GM19372 (cell line): ENCODE results near the gene ZBTB4.

ENCODE experiments used
- ATAC-seq: cut with Tn5 transposase; IDR thresholded peaks from one replicate; pipeline ENCODE4 v1.9.1; 2021; ENCODE audit warnings: mild to moderate bottlenecking, low read depth, moderate library complexity; ENCODE audit not compliant: unreplicated experiment

ZBTB4 gene

DNA sequence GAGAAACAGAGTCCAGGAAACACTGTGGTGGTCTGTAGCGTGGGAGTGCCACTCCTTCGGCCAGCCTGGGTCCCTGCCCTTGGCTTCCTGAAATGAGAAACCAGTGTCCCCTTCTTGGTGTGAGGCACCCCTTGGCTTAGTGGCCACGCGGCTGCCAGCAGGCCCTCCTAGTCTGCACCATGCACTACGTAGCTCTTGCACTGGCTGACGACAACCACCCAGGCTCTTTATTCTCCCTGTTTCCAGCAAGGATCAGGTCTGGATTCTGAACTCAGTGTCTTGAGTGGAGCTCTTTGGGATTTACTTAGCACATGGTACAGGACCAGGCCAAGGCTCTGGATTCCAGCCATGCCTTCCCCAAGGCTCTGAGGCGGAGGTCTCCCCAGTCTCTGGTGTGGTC, 51.9 kb downstream of the ZBTB4 start:
- no peak for ATAC-seq

GRCh38 chr17:7426896-7427489, 52.4 kb downstream of the ZBTB4 start:
- no peak for ATAC-seq

- ATAC-seq = no peak
Observed at GRCh38 chr17:7426203-7426863, 53.1 kb downstream of the ZBTB4 start.

- ATAC-seq = no peak
Observed at GRCh38 chr17:7425756-7426155, 53.7 kb downstream of the ZBTB4 start.

GRCh38 chr17:7425316-7425715, 54.1 kb downstream of the ZBTB4 start, which contains the start of gene SPEM2:
Gene SPEM2, plus strand, starts transcription at chr17:7425616. Its CDS starts 73 bp downstream, at chr17:7425689.
- ATAC-seq = no peak

DNA sequence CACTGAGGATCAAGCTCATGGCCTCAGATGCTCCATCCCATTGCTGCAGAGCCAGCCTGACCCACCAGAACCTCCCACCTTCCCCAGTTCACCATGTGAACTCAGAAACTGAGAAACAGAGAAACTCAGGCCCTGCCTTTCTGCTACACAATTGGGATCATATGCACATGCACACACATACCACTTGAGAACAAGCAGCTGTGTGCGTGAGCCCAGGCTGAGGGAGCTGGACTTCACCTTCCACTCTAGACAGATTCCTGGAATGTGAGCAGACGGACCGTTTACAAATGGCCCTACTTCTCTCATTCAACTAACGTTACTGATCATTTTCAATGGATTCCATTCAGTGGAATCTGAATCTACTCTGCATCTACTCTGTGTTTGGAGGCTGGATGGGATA, 55.8 kb downstream of the ZBTB4 start:
- no peak for ATAC-seq

GRCh38 chr17:7421186-7421585, 58.2 kb downstream of the ZBTB4 start:
- ATAC-seq = no peak

GRCh38 chr17:7419819-7420610, 59.4 kb downstream of the ZBTB4 start, which contains the start of gene SPEM1:
Gene SPEM1, plus strand, starts transcription at chr17:7420324. Its CDS starts 61 bp downstream, at chr17:7420385.
- no peak for ATAC-seq

DNA sequence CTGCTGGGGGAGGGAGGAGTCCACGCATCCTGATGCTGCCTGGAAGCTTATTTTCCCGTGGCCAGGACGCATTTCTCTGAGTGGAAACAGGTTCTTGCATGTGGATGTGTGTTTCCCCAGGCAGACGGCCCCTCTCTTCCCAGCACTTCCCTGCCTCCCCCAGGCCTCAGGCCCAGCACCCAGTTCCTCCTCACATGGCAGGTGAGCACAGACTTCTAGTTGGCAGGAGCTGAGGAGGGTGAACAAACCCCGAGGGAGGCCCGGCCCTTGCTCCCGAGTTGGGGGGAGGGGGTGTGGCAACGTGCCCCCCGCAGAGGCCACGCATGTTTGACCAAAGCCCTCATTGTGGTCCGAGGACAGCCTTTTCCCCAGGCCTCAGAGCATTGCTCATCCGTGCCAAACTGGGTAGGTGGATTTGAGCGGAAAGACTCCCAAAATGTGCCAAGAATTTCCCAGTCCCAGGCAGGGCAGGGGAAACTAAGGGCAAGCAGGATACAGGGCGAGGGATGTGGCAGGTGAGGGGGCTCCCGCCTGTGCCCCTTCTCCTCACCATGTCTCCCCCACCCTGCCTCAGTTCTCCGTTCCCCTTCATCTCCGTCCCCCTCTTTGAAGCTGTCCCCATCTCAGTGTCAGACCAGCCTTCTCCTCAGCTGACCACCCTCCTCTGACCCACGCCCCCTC, 60.8 kb downstream of the ZBTB4 start:
- ATAC-seq = no peak

DNA sequence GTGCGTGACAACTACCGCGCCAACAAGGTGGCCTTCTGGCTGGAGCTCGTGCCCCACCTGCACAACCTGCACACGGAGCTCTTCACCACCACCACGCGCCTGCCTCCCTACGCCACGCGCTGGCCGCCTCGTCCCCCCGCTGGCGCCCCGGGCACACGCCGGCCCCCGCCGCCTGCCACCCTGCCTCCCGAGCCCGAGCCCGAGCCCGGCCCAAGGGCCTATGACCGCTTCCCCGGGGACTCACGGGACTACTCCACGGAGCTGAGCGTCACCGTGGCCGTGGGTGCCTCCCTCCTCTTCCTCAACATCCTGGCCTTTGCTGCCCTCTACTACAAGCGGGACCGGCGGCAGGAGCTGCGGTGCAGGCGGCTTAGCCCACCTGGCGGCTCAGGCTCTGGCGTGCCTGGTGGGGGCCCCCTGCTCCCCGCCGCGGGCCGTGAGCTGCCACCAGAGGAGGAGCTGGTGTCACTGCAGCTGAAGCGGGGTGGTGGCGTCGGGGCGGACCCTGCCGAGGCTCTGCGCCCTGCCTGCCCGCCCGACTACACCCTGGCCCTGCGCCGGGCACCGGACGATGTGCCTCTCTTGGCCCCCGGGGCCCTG, 62.3 kb downstream of the ZBTB4 start:
- ATAC-seq = no peak

DNA sequence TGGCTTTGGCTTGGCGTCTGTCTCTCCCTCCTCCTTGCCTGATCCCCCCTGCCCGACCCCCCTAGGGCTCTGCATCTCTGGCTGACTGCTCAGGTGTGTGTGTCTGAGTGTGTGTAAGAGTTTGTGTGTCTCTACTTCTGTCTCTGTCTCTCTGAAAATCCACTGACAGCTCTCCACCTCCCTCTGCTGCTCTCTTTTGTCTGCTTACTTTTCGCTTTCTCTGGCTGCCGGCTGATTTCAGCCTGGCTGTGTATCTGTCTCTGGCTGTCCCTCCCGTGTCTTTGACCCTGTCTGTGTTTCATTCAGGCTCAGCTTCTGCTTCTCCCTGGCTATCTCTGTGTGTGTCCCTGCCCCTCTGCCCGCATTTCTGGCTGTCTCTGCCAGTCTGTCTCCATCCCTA, 63.1 kb downstream of the ZBTB4 start:
- no peak for ATAC-seq

- no peak for ATAC-seq
Observed at GRCh38 chr17:7415784-7416183, 63.6 kb downstream of the ZBTB4 start.

- no peak for ATAC-seq
Observed at GRCh38 chr17:7414837-7415236, 64.6 kb downstream of the ZBTB4 start.

DNA sequence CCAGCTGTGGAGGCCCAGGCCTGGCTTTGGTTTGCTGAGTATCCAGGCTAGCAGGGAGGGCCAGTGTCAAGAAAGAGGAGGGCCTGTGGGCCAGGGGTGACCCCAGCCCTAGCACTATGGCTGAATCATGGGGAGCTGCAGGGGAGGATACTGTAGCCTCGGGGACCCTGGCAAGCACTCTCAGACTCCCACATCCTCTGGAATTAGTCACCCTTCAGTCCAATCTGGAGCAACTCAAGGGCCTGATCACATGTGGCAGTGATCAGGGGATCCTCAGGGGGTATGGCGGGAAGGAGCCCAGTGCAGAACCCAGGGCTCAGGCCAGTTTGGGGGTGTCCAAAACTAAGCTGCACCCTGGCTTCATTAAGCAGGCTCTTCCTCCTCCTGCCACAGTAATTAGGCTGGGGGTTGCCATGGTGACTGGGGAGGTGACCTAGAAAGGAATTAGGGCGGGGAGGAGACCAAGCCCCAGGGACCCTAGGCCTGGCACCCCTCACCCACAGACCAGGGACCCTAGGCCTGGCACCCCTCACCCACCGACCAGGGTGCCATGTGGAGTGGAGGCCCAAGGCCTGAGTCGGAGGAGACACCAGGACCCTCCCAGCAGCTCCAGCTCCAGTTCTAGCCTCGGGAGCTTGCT, 66.0 kb downstream of the ZBTB4 start:
- ATAC-seq = no peak

- no peak for ATAC-seq
Observed at GRCh38 chr17:7411427-7411750, 68.0 kb downstream of the ZBTB4 start.

DNA sequence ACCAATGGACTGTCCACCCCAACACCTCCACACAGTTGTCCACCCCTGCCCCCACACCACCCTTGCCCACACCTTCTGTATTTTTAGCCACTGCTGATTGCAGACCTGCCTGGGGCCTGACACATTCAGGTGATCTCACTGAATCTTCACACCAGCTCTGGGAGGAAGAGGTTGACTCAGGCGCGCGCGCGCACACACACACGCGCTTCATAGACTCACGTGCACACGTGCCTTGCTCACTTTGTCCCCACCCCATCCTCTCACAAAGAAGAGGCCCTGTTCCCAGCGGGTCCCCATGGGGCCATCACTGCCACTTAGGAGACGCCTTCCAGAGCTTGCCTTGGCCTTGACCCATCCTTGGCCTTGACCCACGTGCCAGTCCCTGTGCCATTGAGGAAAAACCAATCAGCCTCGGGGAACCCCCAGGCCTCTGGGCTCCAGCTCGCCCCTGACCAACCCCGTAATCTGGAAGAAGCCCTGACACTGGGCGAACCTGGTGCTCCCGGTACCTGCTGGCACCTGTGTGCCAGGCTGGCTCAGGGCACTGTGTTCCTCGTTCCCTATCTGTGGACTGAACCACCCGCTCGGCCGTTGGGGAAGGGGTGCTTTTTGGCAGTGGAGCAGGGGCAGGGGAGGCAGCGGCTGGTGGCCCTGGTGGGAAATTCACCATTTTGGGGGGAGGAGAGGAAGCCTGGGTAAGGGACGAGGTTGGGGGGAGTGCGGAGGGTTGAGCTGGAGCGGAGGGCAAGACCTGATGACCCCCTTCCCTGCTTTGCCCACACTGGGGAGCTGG, 68.6 kb downstream of the ZBTB4 start:
- ATAC-seq = no peak

- ATAC-seq = no peak
Observed at GRCh38 chr17:7409716-7410115, 69.7 kb downstream of the ZBTB4 start.
